Islet of Langerhans (tissue), 1 donor: ENCODE measurements around the gene SLCO1B1.
"Not testable (repeated sequence)": the region's sequence is repeated elsewhere in the genome, so short reads cannot be mapped to it uniquely, and the experiment has no call there.

Source experiments
- FAIRE-seq: peaks from one replicate; lab custom pipeline; 2011; peaks lifted over from hg19 to GRCh38; lab: Jason Lieb, UNC

The SLCO1B1 gene, protein sequence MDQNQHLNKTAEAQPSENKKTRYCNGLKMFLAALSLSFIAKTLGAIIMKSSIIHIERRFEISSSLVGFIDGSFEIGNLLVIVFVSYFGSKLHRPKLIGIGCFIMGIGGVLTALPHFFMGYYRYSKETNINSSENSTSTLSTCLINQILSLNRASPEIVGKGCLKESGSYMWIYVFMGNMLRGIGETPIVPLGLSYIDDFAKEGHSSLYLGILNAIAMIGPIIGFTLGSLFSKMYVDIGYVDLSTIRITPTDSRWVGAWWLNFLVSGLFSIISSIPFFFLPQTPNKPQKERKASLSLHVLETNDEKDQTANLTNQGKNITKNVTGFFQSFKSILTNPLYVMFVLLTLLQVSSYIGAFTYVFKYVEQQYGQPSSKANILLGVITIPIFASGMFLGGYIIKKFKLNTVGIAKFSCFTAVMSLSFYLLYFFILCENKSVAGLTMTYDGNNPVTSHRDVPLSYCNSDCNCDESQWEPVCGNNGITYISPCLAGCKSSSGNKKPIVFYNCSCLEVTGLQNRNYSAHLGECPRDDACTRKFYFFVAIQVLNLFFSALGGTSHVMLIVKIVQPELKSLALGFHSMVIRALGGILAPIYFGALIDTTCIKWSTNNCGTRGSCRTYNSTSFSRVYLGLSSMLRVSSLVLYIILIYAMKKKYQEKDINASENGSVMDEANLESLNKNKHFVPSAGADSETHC

DNA sequence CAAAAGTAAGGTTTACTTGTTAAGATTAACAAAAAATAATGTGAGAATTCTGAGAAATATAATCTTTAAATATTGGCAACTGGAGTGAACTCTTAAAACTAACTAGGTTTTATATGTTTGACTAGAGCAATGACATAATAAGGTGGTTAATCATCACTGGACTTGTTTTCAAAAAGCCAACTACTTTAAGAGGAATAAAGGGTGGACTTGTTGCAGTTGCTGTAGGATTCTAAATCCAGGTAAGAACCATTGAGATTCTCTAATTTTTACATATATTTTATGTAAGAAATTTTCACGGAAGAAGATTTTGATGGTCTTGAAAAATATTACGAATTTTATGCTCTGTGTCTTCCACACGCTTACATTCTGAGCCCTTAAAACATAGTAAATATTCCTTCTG is at the start of gene SLCO1B1:
Gene SLCO1B1, plus strand, starts transcription at position 197 of the 400 bp plus-strand sequence. CDS start 10,381 bp downstream, outside the sequence.
- no peak for FAIRE-seq

DNA sequence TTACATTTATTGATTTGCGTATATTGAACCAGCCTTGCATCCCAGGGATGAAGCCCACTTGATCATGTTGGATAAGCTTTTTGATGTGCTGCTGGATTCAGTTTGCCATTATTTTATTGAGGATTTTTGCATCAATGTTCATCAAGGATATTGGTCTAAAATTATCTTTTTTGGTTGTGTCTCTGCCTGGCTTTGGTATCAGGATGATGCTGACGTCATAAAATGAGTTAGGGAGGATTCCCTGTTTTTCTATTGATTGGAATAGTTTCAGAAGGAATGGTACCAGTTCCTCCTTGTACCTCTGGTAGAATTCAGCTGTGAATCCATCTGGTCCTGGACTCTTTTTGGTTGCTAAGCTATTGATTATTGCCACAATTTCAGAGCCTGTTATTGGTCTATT is 46.2 kb upstream of the SLCO1B1 start:
- FAIRE-seq = not testable (repeated sequence)

DNA sequence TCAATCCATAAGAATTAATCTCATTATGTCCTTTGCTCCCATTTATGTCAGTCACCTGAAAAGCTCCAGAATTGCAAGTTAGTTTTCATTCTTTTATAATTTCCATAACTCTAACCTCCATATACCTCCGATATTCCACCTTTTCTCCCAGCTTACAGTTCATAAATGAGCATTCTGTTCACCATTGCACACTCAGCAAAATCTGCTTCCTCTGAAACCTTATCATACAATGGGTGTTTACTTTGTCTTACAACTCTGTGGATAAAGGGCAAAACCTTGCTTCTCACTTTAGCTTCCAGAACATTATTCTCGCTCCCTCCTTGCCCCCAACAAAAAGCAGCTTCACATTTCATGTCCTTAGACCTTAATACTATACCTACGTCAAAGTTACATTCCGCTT is 19.3 kb upstream of the SLCO1B1 start:
- FAIRE-seq = no peak

DNA sequence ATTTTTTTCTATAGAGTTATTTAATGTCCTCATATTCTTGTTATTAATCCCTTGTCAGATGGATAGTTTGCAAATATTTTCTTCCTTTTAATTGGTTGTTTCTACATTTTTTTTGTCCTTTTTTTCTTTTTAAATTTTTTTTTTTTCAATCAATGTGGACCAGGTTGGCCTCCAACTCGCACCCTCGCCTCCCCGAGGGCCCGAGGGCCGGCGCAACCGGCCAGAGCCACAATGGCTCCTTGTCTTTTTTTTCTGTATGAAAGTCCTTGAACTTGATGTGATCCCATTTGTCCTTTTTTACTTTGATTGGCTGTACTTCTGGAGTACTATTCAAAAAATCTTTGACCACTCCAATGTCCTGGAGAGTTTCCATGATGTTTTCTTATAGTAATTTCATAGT is 17.7 kb upstream of the SLCO1B1 start:
- FAIRE-seq = no peak

DNA sequence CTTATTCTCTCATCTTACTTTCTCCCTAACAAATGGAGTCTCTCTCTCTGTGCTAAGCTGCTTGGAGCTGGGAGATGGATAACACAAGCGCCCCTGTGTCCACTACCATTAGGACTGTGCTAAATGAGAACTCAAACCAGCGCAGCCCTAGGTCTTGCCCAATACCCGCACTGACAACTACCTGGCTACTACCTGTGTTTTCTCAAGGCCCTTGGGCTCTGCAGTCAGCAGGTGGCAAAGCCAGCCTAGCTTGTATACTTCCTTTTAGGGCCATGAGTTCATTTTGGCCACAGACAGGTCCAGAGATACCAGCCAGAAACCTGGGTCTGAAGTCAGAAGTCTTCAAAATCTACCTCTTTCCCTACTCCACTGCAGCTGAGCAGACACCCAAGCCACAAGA is 13.0 kb upstream of the SLCO1B1 start:
- FAIRE-seq = no peak

DNA sequence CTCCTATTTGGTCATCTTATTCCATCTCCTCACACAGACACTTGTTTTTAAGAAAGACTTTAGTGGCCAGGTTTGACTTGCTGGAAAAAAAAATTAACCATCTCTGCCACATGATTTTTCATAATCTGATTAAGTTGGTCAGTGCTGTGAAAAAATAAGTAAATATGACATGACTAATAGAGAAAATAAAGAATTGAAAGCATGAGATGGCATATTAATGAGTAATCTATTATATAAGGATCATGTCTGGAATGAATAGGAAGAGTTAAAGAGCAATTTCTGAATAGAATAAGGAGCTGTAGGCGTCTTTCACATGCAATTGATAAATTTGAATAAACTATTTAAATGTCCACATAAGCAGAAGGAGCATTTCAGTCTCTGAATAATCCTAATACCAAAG is 12.2 kb upstream of the SLCO1B1 start:
- no peak for FAIRE-seq

DNA sequence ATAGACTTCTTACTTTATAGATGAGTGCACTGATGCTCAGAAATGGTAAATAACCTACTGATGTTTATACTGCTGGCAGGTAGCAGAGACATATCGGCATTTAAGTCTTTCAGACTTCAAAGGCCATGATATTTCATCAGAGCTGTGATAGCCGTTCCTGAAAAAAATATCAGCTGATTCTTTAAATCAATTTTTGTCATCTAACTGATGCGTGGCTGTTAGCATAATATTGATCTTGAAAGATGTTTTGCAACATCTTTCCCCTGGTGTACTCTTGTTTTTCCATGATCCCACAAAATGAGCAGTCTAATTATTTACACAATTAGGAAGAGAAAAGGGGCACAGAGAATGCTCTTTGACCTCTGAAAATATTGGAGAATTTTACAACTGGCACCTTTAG is 1.6 kb upstream of the SLCO1B1 start:
- FAIRE-seq = no peak

DNA sequence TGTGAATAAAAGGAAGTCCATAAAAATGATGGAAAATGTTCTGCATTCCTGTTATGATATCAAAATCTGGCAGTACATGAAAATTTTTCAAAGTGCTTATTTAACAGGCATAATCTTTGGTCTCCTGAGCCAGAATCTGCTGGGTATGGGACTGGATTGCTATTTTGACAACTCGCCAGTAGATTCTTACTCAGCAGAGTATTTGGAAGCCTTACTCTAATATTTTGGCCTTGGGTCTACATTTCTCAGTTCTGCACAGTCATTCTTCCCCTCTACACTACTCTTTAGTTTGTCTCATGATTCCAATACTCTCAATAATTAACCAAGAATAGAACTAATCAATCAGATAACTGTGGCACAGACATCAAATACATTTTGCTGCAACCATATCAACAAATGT is 1.1 kb upstream of the SLCO1B1 start:
- FAIRE-seq = no peak

DNA sequence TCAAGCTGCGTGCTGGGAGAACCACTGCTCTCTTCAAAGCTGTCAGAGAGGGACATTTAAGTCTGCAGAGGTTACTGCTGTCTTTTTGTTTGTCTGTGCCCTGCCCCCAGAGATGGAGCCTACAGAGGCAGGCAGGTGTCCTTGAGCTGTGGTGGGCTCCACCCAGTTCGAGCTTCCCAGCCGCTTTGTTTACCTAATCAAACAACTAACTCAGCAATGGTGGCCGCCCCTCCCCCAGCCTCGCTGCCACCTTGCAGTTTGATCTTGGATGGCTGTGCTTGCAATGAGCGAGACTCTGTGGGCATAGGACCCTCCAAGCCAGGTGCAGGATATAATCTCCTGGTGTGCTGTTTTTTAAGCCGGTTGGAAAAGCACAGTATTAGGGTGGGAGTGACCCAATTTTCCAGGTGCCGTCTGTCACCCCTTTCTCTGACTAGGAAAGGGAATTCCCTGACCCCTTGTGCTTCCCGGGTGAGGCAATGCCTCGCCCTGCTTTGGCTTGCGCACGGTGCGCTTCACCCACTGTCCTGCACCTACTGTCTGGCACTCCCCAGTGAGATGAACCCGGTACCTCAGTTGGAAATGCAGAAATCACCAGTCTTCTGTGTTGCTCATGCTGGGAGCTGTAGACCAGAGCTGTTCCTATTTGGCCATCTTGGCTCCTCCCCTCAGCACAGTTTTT is 6.5 kb downstream of the SLCO1B1 start:
- not testable (repeated sequence) for FAIRE-seq

DNA sequence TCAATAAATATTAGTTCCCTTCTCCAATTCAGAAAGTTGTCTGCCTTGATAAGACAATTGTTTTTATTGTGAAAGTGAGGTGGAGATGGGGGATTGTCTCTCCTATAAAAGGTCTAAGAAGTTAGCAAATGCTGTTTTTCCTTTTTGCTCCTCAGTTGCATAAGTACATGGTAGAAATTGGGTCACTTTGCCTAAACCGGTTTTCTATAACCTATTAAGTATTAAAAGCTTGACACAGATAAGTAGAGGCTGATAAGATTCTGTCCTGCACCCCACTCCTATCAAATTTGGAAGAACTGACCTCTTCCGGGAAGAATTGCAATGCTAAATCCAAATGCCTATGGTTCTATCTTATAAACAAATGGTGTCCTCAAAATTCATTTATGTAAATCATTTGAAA is 7.0 kb downstream of the SLCO1B1 start:
- FAIRE-seq = no peak

DNA sequence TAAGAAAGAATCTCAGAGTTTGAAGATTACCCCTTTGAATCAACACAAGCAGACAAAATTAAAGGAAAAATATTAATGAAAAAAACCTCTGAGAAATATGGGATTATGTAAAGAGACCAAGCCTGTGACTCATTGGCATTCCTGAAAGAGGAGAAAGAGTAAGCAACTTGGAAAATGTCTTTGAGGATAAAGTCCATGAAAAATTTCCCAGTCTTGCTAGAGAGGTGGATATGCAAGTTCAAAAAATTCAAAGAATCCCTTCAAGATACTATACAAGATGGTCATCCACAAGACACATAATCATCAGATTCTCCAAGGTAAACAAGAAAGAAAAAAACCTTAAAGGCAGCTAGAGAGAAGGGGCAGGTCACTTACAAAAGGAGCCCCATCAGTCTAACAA is 13.3 kb downstream of the SLCO1B1 start:
- FAIRE-seq = no peak

DNA sequence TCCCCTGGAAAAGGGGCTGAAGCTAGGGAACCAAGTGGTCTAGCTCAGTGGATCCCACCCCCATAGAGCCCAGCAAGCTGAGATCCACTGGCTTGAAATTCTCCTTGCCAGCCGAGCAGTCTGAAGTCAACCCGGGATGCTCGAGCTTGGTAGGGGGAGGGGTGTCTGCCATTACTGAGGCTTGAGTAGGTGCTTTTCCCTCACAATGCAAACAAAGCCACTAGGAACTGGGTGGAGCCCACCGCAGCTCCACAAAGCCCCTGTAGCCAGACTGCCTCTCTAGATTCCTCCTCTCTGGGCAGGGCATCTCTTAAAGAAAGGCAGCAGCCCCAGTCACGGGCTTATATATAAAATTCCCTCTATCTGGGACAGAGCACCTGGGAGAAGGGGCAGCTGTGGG is 18.9 kb downstream of the SLCO1B1 start:
- not testable (repeated sequence) for FAIRE-seq

DNA sequence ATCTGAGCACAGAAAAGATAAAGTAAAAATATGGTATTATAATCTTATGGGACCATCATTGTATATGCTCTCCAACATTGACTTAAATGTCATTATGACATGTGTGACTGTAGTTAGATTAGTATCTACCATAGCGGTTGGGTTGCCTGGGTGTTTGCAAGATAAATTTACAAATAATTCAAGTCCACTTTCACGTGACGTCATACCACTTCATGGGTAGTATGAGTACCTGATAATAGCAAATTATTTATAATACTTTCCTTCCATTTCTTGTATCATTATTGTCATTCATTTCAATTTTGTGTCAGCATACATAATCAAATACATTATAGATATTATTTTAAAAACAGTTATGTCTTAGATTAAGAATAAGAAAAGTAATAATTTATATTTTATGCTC is 20.2 kb downstream of the SLCO1B1 start:
- no peak for FAIRE-seq

DNA sequence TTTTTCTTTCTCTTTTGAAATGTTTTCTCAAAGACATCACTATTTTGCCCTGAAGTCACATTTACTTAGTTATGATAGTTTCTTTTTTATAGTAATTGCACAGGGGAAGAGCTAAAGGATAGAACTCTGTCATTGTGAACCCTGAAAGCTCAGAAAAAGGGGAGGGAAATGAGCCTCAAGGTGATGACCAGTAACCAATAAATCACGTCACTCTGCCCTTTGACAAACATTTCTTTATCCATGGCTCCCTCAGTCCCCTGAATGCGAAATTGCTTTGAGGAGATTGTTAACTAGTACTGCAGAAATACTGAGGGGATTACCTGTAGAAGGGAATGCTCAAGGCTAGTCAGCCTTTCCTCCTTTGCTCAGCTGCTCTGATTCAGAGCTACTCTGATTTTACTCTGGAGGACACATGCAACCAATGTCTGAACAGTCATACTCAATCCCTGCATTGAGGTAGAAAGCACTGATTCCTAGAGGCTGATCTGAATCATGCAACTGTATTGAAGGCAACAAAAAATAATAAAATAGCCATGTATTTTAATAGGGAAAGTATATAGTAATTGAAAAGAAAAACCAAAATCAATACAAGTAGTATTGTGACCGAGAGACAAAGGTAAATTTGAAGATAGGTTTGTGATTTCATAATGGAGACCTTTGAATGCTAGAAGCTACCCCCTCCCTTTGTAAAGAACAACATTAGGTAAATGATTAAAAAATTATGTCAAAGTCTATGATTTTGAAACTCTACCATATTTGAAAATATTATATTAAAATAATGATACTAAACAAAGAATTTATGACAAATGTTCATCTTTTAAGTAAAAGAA is 24.7 kb downstream of the SLCO1B1 start:
- no peak for FAIRE-seq

DNA sequence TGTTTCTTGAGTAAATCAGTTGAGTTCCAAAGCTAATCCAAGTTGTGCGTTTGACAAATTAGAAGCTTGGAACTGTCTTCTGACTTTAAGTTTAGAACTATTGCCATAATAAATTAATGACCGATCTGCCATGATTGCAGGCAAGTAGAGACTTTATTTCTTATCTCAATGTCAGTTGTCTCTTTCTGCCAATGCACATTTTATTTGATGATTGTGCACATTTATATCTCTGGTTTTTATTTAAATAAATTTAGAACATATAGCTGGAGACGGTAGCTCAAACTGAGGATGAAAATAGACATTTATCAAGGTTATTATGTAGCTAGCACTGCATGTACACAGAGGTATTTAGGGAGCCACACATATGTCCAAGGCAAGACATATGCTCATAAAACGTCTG is 34.1 kb downstream of the SLCO1B1 start:
- no peak for FAIRE-seq

DNA sequence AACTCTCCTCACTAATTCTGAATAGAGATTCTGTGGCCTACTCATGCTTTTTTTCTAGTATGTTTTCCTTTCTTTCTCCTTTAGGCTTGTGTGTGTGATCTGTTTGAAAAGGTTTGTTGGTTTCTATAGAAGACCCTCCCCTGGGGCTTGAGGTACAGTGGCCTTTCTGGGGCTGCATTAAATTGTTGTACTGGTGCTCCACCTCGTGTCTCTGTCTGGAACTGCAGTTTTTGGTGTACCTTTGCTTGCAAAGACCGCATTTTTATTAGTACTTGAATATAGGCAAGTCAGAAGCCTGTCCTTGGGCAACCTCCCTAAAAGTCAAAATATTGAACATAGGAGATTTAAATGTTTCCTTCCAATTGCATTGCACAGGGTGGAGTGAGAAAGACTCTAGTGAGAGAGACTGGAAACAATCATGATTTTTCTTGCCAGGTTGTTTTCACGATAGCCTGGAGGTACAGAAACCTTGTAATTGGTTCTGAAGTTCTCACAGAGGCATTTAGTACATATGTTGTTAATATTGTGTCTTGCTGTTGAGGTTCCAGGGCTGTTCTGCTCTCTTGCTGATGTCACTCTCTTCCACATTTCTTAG is 39.0 kb downstream of the SLCO1B1 start:
- FAIRE-seq = no peak

DNA sequence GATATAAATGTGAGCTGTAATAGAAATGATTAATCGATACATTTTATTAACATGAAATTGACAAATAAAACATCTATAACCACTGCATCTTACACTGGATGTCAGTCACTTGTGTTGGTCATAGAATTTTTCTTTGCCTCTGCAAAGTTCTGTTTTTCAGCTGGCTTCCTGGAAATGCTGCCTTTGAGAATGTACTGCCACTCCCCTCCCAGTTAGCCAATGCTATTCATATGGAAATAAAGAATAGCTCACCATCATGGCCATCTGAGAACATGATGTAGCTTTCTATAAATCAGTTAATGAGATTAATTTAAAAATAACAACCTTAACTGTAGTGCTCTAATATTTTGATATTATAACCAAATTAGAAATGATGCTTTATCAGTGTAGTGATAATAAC is 41.1 kb downstream of the SLCO1B1 start:
- no peak for FAIRE-seq

DNA sequence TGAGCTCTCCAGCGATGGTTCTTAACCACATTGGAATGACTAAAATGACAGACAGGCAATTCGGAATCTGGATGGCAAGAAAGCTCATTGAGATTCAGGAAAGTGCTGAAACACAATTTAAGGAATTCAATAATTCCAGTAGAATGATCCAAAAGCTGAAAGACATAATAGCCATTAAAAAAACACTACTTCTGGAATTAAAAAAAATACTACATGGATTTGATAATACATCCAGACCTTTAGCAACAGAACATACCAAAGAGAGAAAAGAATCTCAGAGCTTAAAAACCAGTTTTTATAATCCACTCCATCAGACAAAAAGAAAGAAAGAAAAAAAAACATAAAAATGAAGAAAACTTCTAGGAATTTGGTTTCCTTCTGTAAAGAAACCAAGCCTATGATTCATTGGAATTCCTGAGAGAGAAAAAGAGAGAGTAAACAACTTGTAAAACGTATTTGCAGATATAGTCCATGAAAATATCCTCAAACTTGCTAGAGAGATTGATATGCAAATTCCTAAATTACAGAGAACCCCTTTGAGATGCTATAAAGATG is 52.8 kb downstream of the SLCO1B1 start:
- FAIRE-seq = no peak

DNA sequence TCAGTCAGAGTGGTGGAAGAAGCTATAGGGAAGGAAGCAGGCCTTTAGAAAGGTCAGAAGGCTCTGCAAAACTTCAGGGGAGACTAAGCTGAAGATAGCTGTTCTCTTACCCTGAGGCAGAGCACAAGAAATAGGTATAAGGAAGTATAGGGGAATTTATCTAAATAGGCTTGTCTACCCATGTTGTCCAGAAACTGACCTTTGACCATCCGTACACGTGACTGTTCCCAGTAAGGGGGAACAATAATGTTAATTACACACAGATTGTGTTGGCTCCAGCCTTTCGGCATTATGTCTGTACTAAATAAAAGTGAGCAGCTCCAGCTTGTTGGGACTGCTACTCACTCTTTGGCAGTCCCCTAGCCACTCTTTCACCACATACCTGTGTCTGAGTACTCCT is 59.0 kb downstream of the SLCO1B1 start:
- no peak for FAIRE-seq

DNA sequence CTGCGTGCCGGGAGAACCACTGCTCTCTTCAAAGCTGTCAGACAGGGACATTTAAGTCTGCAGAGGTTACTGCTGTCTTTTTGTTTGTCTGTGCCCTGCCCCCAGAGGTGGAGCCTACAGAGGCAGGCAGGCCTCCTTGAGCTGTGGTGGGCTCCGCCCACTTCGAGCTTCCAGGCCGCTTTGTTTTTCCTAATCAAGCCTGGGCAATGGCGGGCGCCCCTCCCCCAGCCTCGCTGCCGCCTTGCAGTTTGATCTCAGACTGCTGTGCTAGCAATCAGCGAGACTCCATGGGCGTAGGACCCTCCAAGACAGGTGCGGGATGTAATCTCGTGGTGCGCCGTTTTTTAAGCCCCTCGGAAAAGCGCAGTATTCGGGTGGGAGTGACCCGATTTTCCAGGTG is 83.4 kb downstream of the SLCO1B1 start:
- not testable (repeated sequence) for FAIRE-seq

DNA sequence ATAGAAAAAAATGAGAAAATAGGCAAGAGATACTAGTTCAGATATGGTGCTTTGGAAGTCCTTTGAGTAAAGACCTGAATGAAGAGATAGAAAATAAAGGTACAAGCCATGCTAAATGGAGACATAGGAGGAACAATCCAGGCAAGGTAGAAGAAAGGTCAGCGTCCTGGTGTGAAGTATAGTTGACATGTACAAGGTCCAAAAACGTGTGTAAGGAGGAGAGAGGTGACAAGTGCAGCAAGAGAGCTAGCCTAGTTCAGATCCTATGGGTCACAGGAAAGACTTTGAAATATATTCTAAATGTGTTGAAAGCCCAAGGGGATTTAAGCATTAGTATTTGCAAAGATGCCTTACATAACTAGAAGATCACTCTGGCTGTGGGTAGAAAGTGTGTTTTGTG is 88.2 kb downstream of the SLCO1B1 start:
- no peak for FAIRE-seq

DNA sequence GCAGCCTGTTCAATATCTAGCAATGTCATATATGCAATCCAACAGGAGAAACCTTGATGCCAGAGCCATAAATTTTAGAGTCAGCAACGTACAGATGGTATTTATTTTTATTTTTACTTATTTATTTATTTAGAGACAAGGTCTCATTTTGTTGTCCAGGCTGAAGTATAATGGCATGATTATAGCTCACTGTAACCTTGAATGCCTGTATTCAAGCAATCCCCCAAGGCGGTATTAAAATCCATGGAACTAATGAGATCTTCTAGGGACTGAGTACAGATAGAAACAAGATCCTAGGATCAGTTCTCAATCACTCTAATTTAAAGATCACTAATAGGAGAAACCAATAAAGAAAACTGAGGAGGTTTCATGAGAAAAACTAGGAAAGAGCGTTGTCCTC is 89.3 kb downstream of the SLCO1B1 start:
- FAIRE-seq = no peak
